ENCODE measurements around the gene DYNC2H1. TPM values are rescaled to one million over a fixed set of nuclear protein-coding genes. Genes with fewer than 3 reads are reported as not detected.

DYNC2H1 gene
- total RNA-seq, 1 donor from 2014 or later = 12.5 TPM

DNA sequence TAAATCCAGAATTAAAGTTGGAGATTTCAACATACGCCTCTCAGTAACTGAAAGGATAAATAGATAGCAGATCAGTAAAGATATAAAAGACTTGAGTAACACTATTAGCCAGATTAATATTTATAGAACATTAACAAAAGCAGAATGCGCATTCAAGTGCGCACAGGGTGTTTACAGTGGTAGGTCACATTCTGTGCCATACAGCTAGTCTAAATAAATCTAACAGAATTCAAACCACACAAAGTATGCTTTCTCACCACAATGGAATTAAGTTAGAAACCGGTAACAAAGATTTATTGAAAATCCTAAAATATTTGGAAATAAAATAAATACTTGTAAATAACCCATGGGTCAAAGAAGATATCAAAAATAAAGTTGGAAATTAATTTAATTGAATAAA, 341.0 kb downstream of the DYNC2H1 start:
- DNase-seq (ENCODE audit: low read depth, low spot score) = no peak

- no peak for DNase-seq (ENCODE audit: low read depth, low spot score)
Measured at GRCh38 chr11:103453126-103453525, 343.9 kb downstream of the DYNC2H1 start.

DNA sequence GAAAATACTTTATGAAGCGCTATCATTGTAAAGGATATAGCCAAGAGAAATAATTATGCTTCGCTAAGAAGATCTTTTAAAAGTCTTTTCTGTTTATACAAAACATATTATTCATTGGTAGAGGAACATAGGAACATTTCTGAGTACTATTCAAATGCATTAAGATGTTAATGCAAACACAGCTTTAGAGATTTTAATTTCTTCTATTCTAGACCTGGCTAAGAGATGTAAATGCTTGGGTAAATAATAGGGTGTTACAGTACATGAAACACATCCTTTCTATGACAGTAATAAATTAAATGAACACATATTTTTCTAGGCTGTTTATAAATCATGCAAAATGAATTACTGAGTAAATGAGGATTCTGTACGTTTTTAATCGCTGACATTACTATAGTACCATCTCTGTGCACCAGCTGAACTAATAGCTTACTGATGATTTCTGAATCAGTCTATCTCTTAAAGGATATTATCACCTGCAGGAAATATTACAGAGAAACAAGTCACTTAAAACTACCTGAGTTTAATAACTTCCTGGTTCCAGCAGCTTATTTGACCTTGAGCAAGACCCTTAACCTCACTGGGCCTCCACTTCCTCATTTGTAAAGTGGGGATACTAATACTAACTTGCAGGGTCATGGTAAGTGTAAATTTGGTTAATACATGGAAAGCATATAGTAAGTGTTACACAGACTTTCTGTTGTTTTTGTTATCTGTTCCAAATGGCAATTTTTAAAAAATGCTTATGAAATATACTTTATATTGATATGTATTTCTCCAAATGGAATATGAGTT, 344.9 kb downstream of the DYNC2H1 start:
- DNase-seq (ENCODE audit: low read depth, low spot score) = no peak

DNA sequence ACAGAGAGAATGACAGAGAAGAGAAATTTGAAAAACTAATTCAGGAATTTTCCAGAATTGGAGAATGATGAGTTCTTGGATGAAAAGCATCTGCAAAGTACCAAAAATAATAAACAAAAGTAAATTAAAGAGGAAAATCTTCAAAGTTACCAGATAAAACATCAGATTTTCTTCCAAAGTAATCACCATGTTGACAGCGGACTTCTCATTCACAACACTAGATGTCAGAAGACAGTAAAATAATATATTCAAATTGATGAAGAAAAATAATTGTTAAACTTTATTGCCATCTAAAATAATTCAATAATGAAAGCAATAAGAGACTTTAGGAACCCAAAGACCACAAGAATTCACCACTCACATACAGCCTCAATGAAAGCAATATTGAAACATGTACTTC, 355.2 kb downstream of the DYNC2H1 start:
- DNase-seq (ENCODE audit: low read depth, low spot score) = no peak

GRCh38 chr11:103465555-103466140, 356.4 kb downstream of the DYNC2H1 start:
- no peak for DNase-seq (ENCODE audit: low read depth, low spot score)

GRCh38 chr11:103471546-103471945, 362.3 kb downstream of the DYNC2H1 start:
- DNase-seq (ENCODE audit: low read depth, low spot score) = no peak

GRCh38 chr11:103476874-103477273, 367.6 kb downstream of the DYNC2H1 start:
- no peak for DNase-seq (ENCODE audit: low read depth, low spot score)

DNA sequence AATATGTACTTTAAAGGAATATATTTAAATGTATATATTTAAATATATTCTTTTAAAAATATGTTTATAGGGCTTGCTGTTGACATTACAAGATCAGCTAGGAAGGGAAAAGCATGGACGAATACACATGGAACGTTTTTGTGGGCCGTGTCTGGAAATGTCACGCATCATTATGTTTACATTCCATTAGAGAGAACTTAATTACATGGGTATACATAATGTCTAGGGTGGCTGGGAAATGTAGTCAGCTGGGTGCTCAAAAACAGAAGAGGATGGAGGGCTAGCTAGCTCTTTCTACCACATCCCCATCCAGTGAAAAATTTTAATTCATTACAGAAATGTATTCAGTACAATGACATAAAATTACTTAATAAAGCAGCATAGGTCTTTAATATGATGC, 371.2 kb downstream of the DYNC2H1 start:
- no peak for DNase-seq (ENCODE audit: low read depth, low spot score)

DNA sequence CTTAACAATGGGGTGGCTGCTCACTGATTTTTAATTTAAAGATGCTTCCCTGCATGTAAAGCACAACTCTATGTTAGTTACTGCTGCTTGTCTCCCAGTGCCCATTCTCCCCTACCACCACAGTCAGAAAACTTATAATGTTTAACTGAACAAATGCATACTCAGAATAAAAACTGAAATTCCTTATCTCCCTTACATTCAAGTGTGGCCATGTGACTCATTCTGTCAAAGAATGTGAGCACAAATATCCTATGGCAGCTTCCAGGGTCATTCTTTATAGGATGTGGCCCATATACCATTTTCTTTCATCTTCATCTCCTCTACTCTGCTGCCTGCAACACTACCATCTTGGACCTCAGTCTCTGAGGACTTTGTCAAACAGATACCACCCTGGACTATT, 374.8 kb downstream of the DYNC2H1 start:
- no peak for DNase-seq (ENCODE audit: low read depth, low spot score)

GRCh38 chr11:103484545-103484944, 375.3 kb downstream of the DYNC2H1 start:
- DNase-seq (ENCODE audit: low read depth, low spot score) = no peak

DNA sequence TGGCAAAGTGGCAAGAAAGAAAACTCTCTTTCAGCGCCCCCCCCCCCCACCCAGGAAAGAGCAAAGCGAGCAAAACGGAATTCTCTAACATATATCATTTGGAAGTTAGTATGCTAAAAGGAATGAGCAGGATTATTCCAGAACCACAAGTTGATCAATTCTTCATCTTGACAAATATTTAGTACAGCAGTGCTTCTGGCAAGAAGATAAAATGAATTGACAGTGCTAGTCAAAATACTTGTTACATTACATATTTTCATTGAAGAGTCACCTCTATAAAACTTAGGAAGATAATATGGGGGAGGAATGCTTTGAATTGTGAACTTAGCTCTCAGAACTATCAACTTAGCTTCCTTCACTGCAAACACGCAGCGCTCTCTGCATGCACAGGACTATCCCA, 377.4 kb downstream of the DYNC2H1 start:
- no peak for DNase-seq (ENCODE audit: low read depth, low spot score)

DNA sequence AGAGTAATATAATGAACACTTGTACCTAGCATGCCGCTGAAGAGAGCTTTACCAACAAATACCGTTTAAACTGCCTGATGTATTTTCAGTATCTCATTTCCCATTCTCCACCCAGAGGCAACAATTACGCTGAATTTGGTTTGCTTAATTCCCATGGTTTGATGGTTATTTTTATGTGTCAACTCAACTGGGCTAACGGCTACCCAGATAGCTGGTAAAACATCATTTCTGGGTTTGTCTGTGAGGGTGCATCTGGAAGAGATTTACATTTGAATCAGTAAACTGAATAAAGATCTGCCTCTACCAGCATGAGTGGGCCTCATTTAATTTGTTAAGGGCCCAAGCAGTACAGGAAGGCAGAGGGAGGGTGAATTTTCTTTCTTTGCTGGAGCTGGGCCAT, 377.9 kb downstream of the DYNC2H1 start:
- DNase-seq (ENCODE audit: low read depth, low spot score) = no peak

DNA sequence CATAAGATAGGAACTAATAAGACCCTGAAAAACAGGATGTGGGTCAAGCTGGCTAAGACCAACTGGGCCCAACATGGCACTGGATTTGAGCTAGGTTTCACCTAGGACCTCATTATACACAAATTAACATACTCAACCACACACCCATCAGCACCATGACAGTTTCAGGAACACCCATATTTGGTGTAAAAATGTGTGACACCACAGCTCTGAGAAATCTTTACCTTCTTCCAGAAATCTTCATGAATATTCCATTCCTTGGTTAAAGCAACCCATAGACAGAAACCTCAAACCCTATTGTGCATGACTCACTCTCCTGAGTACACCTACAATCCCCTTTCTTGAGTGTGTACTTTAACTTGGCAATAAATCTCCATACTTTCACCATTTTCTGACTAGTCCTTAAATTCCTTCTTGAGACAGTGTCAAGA, 378.8 kb downstream of the DYNC2H1 start:
- no peak for DNase-seq (ENCODE audit: low read depth, low spot score)

DNA sequence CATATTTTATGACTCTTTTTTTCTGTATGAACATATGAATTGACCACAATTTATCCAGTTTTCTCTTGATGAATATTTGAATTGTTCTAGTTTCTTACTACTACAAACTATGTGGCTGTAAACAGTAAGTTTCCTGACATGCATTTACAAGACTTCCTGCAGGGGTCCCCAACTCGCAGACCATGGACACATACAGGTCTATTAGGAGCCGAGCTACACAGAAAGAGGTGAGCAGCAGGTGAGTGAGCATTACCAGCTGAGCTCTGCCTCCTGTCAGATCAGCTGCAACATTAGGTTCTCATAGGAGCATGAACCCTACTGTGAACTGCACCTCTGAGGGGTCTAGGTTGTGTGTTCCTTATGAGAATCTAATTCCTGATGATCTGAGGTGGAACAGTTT, 379.4 kb downstream of the DYNC2H1 start:
- no peak for DNase-seq (ENCODE audit: low read depth, low spot score)

- DNase-seq (ENCODE audit: low read depth, low spot score) = no peak
Measured at GRCh38 chr11:103491777-103492176, 382.6 kb downstream of the DYNC2H1 start.

DNA sequence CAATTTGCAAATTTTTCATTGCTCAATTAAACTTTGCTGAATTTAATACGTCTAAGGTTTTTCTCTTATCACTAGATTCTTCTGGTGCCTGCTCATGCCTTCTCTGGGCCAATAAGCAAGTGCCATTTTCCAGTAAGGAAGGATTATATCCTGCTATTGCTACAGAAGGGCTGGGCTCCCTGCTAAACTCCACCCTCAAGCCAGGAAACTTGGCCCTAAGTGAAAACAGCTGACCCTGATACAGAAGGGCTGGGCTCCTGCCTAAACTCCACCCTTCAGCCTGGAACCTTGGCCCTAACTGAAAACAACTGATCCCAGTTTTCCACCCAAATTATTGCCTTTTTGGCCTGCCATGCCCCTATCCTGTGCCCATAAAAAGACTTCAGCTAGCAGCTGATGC, 385.3 kb downstream of the DYNC2H1 start:
- no peak for DNase-seq (ENCODE audit: low read depth, low spot score)

DNA sequence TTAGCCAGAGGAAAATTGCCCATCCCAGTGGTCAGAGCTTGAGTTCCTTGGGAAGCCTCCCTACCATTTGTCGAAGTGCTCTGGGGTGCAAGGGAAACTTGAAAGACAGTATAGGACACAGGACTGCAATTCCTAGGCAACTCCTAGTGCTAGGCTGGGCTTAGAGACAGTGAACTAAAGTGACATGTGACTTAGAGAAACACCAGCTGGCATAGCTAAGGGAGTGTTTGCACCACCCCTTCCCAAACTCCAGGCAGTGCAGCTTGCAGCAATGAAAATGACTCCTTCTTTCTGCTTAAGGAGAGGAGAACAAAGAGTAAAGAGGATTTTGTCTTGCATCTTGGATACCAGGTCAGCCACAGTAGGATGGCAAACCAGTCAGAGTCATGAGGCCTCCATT, 388.0 kb downstream of the DYNC2H1 start:
- DNase-seq (ENCODE audit: low read depth, low spot score) = no peak

DNA sequence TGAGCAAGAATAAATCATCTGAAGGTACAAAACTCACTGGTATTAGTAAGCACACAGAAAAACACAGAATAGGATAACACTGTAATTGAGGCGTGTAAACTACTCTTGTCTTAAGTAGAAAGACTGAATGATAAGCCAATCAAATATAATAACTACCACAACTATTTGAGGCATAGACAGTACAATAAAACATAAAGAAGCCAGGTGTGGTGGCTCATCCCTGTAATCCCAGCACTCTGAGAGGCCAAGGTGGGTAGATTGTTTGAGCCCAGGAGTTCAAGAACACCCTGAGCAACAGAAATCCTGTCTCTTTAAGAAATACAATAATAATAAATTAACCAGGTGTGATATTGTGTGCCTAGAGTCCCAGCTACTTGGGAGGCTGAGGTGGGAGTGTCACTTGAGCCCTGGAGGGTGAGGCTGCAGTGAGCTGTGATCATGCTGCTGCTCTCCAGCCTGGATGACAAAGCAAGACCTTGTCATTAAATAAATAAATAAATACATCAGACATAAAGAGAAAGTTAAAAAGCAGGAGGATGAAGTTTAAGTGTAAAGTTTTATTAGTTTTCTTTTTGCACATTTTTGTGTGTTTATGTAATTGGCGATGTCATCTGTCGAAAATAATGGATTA, 390.6 kb downstream of the DYNC2H1 start:
- no peak for DNase-seq (ENCODE audit: low read depth, low spot score)

DNA sequence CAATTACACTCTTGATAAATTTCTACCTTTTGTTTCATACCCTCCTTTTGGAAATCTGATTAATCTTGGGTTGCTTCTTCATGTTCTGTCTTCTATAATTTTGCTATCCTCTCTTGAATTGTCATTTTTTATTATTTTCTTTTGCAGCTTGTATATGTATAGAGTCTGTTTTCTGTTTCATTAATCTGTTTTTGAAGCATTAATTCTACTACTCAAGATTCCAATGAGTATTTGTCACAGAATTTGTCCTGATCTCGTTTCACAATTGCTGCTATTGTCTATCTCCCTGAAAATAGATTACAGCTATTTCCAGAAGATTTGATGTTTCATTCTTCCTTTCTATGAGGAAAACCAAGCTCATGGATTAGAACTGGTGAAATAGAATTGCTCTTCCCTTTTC, 406.1 kb downstream of the DYNC2H1 start:
- no peak for DNase-seq (ENCODE audit: low read depth, low spot score)

DNA sequence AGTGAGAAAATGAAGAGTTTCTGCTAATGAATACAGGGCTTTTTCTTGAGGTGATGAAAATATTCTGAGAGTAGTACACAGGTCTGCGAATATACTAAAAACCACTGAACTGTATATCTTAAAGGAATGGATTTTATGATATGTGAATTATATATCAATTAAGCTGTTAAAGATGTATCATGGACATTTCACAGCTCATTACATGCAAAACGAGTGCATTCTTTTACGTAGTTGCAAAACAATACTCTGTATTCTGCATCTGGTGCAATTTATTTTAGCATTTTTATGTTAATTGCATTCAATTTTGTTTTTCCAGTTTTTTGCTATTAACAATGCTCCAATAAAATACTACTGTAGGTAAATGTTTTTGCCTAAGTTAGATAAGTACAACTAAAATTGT, 411.6 kb downstream of the DYNC2H1 start:
- no peak for DNase-seq (ENCODE audit: low read depth, low spot score)

- DNase-seq (ENCODE audit: low read depth, low spot score) = no peak
Measured at GRCh38 chr11:103525069-103525468, 415.8 kb downstream of the DYNC2H1 start.

GRCh38 chr11:103528046-103528445, 418.8 kb downstream of the DYNC2H1 start:
- no peak for DNase-seq (ENCODE audit: low read depth, low spot score)

GRCh38 chr11:103528596-103528995, 419.4 kb downstream of the DYNC2H1 start:
- DNase-seq (ENCODE audit: low read depth, low spot score) = no peak

Measured in pulmonary artery endothelial cell (primary cell).